OCI-LY1 (cell line): ENCODE results near the gene IPP.

Source experiments
- EZH2 ChIP-seq: fragments of 200-600 bp; sonication (generic), shearing (Covaris generic); IDR thresholded peaks from 2 replicates; pipeline ENCODE4 v1.8.0; 2017; ENCODE audit warnings: borderline replicate concordance, mixed run types, mild to moderate bottlenecking, antibody characterized with exemption, low read length, moderate library complexity, mixed read lengths
- TF ChIP-seq, protein P1 (sequence below): fragments of 200-600 bp; sonication (generic), shearing (Covaris generic); IDR thresholded peaks from 2 replicates; pipeline ENCODE4 v1.5.1; 2017; ENCODE audit warnings: mild to moderate bottlenecking, antibody characterized with exemption, low read length, moderate library complexity, mixed read lengths

- no peak for TF ChIP-seq EZH2
- TF ChIP-seq, protein P1, sequence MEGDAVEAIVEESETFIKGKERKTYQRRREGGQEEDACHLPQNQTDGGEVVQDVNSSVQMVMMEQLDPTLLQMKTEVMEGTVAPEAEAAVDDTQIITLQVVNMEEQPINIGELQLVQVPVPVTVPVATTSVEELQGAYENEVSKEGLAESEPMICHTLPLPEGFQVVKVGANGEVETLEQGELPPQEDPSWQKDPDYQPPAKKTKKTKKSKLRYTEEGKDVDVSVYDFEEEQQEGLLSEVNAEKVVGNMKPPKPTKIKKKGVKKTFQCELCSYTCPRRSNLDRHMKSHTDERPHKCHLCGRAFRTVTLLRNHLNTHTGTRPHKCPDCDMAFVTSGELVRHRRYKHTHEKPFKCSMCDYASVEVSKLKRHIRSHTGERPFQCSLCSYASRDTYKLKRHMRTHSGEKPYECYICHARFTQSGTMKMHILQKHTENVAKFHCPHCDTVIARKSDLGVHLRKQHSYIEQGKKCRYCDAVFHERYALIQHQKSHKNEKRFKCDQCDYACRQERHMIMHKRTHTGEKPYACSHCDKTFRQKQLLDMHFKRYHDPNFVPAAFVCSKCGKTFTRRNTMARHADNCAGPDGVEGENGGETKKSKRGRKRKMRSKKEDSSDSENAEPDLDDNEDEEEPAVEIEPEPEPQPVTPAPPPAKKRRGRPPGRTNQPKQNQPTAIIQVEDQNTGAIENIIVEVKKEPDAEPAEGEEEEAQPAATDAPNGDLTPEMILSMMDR, result no peak
These were observed 33.8 kb downstream of the IPP start for GRCh38 chr1:45716700-45717099.
